Stimulated activated naive CD8-positive, alpha-beta T cell treated with anti-CD3 and anti-CD28 coated beads, Interleukin-15, Interleukin-2, amounts not matched to agents 100 ng/mL and 50 ng/mL, for 24 hours (primary cell): ENCODE results near the gene SPATA20.

Source experiments
- H3K27ac Mint-ChIP-seq: one replicate; pipeline ENCODE4 v1.8.0; 2021; ENCODE audit warnings: mild to moderate bottlenecking, mixed read lengths
- H3K27me3 Mint-ChIP-seq: one replicate; pipeline ENCODE4 v1.8.0; 2021; ENCODE audit warnings: mixed read lengths
- H3K36me3 Mint-ChIP-seq: one replicate; pipeline ENCODE4 v1.8.0; 2021; ENCODE audit warnings: low read depth, mixed read lengths
- H3K4me1 Mint-ChIP-seq: one replicate; pipeline ENCODE4 v1.8.0; 2021; ENCODE audit warnings: low read depth, mixed read lengths
- H3K4me3 Mint-ChIP-seq: one replicate; pipeline ENCODE4 v1.8.0; 2021; ENCODE audit warnings: mild to moderate bottlenecking, mixed read lengths
- H3K9me3 Mint-ChIP-seq: one replicate; pipeline ENCODE4 v1.8.0; 2021; ENCODE audit warnings: mixed read lengths

Gene SPATA20

GRCh38 chr17:50541716-50542688 is 5.0 kb upstream of the SPATA20 start:
- Mint-ChIP-seq H3K27ac (no peak overlapping the region), H3K27me3 (peaks cover 6% of the 10 kb centered on the region), H3K4me3 (peak overlapping the region; percentile 76), H3K9me3 (no peaks in the 10 kb centered on the region), H3K36me3 (no peaks in the 10 kb centered on the region), H3K4me1 (peaks cover 20% of the 10 kb centered on the region)

- Mint-ChIP-seq H3K9me3 (no peaks in the 10 kb centered on the region), H3K4me3 (peak overlapping the region; percentile 76), H3K27ac (peak overlapping the region; percentile 17), H3K4me1 (peaks cover 20% of the 10 kb centered on the region), H3K27me3 (peaks cover 6% of the 10 kb centered on the region), H3K36me3 (no peaks in the 10 kb centered on the region)
These were observed 3.9 kb upstream of the SPATA20 start for GRCh38 chr17:50542795-50543774.

- Mint-ChIP-seq H3K27ac (no peak overlapping the region), H3K27me3 (peaks cover 6% of the 10 kb centered on the region), H3K9me3 (no peaks in the 10 kb centered on the region), H3K36me3 (no peaks in the 10 kb centered on the region), H3K4me1 (peaks cover 20% of the 10 kb centered on the region), H3K4me3 (no peak overlapping the region)
These were observed 2.5 kb upstream of the SPATA20 start for GRCh38 chr17:50544516-50544915.

GRCh38 chr17:50545311-50545710 is 1.7 kb upstream of the SPATA20 start:
- Mint-ChIP-seq H3K27ac (no peak overlapping the region), H3K36me3 (no peaks in the 10 kb centered on the region)

GRCh38 chr17:50546701-50547034 is 306 bp upstream of the SPATA20 start:
- no peaks in the 10 kb centered on the region for H3K36me3 Mint-ChIP-seq
- H3K27me3 Mint-ChIP-seq = peaks cover 6% of the 10 kb centered on the region
- peak overlapping the region; percentile 49 for H3K4me3 Mint-ChIP-seq
- H3K27ac Mint-ChIP-seq = no peak overlapping the region
- peaks cover 15% of the 10 kb centered on the region for H3K4me1 Mint-ChIP-seq
- no peaks in the 10 kb centered on the region for H3K9me3 Mint-ChIP-seq

More at GRCh38 chr17:50545311-50545710, 1.7 kb upstream of the SPATA20 start:
- Mint-ChIP-seq H3K9me3 (no peaks in the 10 kb centered on the region), H3K4me3 (no peak overlapping the region), H3K27me3 (peaks cover 6% of the 10 kb centered on the region), H3K4me1 (peaks cover 20% of the 10 kb centered on the region)

- Mint-ChIP-seq H3K36me3 (no peaks in the 10 kb centered on the region), H3K9me3 (no peaks in the 10 kb centered on the region), H3K4me1 (peaks cover 7% of the 10 kb centered on the region), H3K27ac (peak overlapping the region; percentile 31), H3K27me3 (peaks cover 6% of the 10 kb centered on the region), H3K4me3 (peak overlapping the region; percentile 81)
These were observed 736 bp downstream of the SPATA20 start for GRCh38 chr17:50547736-50548083.

GRCh38 chr17:50548831-50549230 is 1.9 kb downstream of the SPATA20 start:
- H3K9me3 Mint-ChIP-seq = no peaks in the 10 kb centered on the region
- no peak overlapping the region for H3K27ac Mint-ChIP-seq
- peaks cover 6% of the 10 kb centered on the region for H3K27me3 Mint-ChIP-seq
- H3K4me3 Mint-ChIP-seq = no peak overlapping the region
- H3K4me1 Mint-ChIP-seq = peaks cover 5% of the 10 kb centered on the region
- no peaks in the 10 kb centered on the region for H3K36me3 Mint-ChIP-seq

- Mint-ChIP-seq H3K27me3 (peaks cover 1% of the 10 kb centered on the region), H3K36me3 (no peaks in the 10 kb centered on the region), H3K27ac (no peak overlapping the region), H3K4me3 (no peak overlapping the region), H3K9me3 (no peaks in the 10 kb centered on the region), H3K4me1 (peaks cover 5% of the 10 kb centered on the region)
These were observed 2.4 kb downstream of the SPATA20 start for GRCh38 chr17:50549256-50549941.

- Mint-ChIP-seq H3K4me1 (peaks cover 5% of the 10 kb centered on the region), H3K36me3 (no peaks in the 10 kb centered on the region), H3K27ac (no peak overlapping the region), H3K27me3 (no peaks in the 10 kb centered on the region), H3K9me3 (no peaks in the 10 kb centered on the region), H3K4me3 (no peak overlapping the region)
These were observed 3.0 kb downstream of the SPATA20 start for GRCh38 chr17:50549969-50550368.

GRCh38 chr17:50550661-50551432 is 3.9 kb downstream of the SPATA20 start:
- Mint-ChIP-seq H3K27me3 (no peaks in the 10 kb centered on the region), H3K27ac (no peak overlapping the region), H3K4me3 (no peak overlapping the region), H3K9me3 (no peaks in the 10 kb centered on the region), H3K4me1 (peaks cover 5% of the 10 kb centered on the region), H3K36me3 (no peaks in the 10 kb centered on the region)

- H3K36me3 Mint-ChIP-seq = no peaks in the 10 kb centered on the region
- H3K27ac Mint-ChIP-seq = no peak overlapping the region
- H3K4me1 Mint-ChIP-seq = peaks cover 5% of the 10 kb centered on the region
- H3K9me3 Mint-ChIP-seq = no peaks in the 10 kb centered on the region
- no peak overlapping the region for H3K4me3 Mint-ChIP-seq
- no peaks in the 10 kb centered on the region for H3K27me3 Mint-ChIP-seq
These were observed 4.5 kb downstream of the SPATA20 start for GRCh38 chr17:50551433-50551815.

- no peaks in the 10 kb centered on the region for H3K9me3 Mint-ChIP-seq
- H3K4me3 Mint-ChIP-seq = no peak overlapping the region
- H3K4me1 Mint-ChIP-seq = peaks cover under 1% of the 10 kb centered on the region
- no peak overlapping the region for H3K27ac Mint-ChIP-seq
- H3K36me3 Mint-ChIP-seq = no peaks in the 10 kb centered on the region
- H3K27me3 Mint-ChIP-seq = no peaks in the 10 kb centered on the region
These were observed 4.9 kb downstream of the SPATA20 start for GRCh38 chr17:50551884-50552283.

GRCh38 chr17:50554201-50554600 is 7.2 kb downstream of the SPATA20 start:
- Mint-ChIP-seq H3K27ac (no peak overlapping the region), H3K4me3 (no peak overlapping the region), H3K27me3 (peaks cover 18% of the 10 kb centered on the region), H3K36me3 (no peaks in the 10 kb centered on the region), H3K4me1 (peaks cover 10% of the 10 kb centered on the region), H3K9me3 (no peaks in the 10 kb centered on the region)

GRCh38 chr17:50556803-50557202 is 9.8 kb downstream of the SPATA20 start:
- H3K27me3 Mint-ChIP-seq = peaks cover 28% of the 10 kb centered on the region
- no peaks in the 10 kb centered on the region for H3K36me3 Mint-ChIP-seq
- peaks cover 21% of the 10 kb centered on the region for H3K4me1 Mint-ChIP-seq
- H3K4me3 Mint-ChIP-seq = no peak overlapping the region
- no peak overlapping the region for H3K27ac Mint-ChIP-seq
- H3K9me3 Mint-ChIP-seq = no peaks in the 10 kb centered on the region
